GM18868 (cell line): Measurements from ENCODE around the gene ANKRD10.
"Not testable (repeated sequence)": the region's sequence is repeated elsewhere in the genome, so short reads cannot be mapped to it uniquely, and the experiment has no call there.

Experiments
- ATAC-seq: cut with Tn5 transposase; IDR thresholded peaks from one replicate; pipeline ENCODE4 v1.9.1; 2021; ENCODE audit warnings: mild to moderate bottlenecking, moderate library complexity; ENCODE audit not compliant: unreplicated experiment

The ANKRD10 gene

DNA sequence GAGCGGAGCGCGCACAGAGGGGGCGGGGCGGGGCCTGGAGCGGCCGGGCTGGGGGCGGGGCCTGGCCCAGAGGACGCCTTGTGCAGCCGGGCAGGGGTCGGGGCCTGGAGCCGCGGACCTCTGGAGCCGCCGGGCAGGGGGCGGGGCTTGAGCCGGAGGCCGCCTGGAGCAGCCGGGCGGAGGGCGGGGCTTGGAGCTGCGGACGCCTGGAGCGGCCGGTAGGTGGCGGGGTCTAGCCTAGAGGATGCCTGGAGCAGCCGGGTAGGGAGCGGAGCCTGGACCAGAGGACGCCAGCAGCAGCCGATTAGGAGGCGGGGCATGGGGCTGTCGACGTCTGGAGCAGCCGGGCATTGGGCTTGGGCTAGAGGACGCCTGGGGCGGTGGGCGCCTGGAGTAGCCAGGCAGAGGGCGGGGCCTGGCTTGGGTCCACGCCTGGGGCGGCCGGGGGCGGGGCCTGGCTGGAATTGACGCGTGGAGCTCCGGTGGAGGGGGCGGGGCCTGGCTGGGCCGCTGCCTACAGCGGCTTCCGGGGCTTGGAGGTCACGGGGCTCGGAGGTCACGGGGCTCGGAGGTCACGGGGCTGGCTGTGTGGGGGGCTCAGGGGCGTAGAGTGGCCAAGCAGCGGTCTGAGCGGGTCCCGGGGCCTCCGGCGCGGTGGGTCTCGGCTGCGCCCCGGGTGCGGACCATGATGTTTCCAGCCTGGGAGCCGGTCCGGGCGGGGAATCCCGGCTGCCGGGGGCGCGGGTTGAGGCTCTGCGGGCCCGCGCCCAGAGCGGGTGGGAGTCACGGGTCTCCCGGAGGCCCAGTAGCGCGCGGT is at the start of gene ANKRD10:
ANKRD10 (minus strand) TSS at position 13 of the 817 bp plus-strand sequence. CDS start 135 bp downstream, outside the sequence.
- peak; percentile 75 for ATAC-seq

DNA sequence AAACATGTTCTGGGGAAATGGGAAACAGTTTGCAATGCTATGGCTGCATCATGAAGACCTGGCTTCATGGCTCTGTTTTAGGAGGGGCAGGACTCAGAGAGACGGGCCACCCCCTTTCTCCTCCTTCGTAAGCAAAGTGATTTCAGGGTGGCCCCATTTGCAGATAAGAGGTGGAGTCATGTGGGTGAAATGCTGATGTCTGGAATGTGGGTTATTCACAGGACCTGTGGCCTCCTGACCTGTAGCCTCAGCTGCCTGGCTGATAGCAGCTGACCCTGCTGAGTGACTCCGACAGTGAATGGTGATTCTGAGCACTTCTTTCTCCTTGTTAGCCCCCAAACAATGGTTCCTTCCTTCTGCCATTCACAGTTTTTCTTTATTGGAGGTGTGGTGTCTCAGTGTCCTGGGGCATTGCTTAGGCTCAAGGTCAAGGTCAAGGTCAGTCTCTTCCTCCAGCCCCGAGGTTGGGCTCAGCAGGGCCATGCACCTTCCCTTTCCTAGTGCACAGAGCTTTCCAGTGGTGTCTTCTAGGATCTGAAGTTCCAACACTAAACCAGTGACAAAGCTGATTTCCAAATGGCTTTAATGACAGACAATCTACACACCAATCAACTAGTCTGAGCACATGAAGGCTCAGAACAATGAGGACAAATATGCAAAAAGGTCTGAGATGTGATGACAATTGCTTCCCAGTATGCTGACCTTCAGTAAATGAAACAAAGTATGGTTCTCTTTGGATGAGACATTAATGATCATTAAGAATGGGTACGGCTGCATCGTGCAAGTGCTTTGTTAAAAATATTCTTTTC is 49.6 kb upstream of the ANKRD10 start:
- no peak for ATAC-seq

DNA sequence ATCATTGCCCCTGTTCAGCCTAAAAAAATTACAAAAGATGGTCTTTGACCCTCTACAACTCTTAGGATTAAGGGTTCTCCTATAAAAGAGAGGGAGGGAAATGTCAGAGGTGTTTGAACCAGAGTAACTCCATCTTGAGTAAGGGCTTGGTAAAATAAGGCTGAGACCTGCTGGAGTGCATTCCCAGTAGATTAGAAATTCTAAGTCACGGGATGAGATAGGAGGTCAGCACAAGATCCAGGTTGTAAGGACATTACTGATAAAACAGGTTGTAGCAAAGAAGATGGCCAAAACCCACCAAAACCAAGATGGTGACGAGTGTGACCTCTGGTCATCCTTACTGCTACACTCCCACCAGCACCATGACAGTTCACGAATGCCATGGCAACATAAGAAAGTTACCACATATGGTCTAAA is 48.7 kb upstream of the ANKRD10 start:
- ATAC-seq = no peak

DNA sequence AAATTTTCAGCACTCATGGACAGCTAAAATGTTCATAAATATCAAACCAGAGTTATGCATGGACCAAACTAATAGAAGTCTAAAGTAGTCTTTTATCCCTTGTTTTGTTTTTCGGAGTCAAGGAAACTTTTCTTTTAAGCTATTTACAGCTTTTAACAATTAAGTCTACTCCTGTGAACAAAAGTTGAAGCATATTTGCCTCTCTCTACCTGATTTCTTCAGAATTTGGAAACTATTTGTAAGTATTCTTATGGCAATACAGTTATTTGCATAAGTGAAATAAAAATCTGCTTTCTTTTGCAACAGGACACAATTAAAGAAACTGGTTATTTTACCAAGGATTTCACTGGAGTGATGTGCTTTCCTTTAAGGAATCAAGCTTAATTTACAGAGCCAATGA is 47.1 kb upstream of the ANKRD10 start:
- no peak for ATAC-seq

DNA sequence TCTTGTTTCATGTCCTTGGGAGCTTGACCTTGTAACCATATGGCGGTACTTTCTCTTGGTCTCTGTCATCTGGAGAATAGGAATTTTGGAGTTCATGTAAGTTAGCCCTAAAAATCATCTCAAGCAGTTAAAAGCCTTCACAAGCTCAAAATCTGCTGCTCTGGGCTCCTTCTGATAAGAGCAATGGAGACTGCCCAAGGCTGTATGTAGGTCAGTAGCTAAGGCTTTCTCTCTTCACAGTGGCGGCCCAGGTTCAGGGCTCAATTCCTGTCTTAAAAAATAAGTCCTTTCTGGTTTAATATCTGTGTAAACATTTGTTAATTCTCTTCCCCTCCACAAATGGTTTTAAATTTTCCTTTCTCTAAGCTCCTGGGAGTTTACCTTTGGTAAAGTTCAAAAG is 45.3 kb upstream of the ANKRD10 start:
- no peak for ATAC-seq

DNA sequence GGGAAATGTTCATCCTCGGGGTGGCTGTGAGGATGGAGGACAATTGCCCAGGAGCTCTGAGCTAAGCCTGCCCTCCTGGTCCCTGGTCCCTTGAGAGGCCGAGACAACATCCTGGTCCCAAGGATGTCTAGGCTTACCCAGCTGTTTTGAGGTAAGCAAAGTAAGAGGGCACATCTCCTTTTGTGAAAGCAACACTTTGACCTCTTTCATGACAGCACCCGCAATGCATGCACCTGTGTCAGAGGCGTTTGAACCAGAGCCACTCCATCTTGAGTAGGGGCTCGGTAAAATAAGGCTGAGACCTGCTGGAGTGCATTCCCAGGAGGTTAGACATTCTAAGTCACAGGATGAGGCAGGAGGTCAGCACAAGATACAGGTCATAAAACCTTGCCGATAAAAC is 43.1 kb upstream of the ANKRD10 start:
- no peak for ATAC-seq

DNA sequence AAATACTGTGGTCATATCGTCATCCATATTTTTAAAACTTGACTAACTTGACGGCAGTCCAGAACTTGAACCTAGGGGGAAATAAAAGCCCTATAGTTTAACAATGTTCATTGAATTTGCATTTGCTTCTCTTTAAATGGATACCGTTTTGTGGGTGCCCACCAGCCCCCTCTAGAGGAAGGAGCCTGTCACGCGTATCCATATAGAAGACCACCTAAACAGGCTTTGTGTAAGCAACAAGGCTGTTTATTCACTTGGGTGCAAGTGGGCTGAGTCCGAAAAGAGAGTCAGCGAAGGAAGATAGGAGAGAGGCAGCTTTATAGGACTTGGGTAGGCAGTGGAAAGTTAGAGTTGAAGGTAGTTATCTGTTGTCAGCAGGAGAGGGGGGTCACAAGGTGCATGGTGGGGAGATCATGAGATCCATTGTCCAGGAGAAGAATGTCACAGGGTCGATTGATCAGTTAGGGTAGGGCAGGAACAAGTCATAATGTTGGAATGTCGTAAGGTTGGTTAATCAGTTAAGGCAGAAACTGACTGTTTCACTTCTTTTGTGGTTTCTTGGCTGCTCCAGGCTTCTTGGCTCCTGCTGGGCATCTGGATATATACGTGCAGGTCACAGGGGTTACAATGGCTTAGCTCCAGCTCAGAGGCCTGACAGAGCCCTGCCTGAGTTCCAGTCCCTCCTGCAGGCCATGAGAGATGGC is 42.5 kb upstream of the ANKRD10 start:
- no peak for ATAC-seq

DNA sequence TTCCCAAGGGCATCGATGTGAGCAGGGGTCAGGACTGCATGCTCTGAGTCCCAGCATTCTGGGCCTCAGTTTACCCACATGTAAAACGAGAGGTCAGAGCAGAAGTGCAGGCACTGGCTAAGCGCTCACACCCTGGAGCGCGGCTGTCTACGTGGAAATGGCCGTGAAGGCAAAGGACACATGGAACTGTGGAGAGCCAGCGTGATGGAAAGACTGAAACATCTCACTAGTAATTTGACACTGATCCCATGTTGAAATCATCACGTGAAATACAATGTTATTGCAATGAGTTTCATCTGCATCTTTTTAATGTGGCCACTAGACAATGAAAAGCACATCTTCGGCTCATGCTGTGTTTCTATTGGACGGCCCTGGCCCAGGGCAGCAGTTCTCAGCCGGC is 41.3 kb upstream of the ANKRD10 start:
- not testable (repeated sequence) for ATAC-seq

DNA sequence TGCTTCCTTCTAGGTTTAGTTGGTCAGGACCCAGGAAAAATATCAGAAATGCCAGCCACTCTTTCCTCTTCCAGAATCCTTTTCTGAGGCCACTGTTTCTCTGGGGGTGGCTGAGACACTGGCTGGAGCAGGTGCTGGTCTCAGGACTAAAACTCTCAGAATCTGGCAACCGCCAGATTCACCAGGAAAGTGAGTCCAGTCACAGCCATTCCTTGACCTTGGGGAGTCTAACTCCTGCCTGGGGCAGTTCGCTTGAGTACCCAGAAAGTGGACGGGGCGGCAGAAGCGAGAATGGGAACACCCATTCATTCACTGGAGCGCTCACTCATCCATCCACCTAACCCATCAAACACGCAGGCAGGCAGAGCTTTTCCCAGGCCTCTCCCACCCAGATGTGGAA is 40.7 kb upstream of the ANKRD10 start:
- ATAC-seq = not testable (repeated sequence)

DNA sequence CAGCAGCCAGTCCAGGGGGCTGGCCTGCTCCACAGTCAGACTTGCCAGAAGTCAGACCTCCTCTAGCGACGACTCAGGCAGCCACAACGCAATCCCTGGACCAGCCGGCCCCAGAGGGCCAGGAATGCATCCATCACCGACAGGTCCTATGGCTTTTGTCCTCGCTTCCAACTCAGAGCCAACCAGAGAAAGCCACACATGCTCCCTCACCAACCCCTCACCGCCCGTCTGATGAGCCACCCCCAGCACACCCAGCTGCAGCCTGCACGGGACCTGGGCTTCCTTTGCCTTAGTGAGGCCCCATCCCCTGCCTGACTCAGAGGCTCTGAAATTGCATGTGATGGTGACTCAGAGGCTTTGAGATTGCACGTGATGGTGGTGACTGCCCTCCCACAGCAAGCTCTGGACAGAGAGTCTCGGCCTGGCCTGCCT is 40.2 kb upstream of the ANKRD10 start:
- ATAC-seq = peak; percentile 73

DNA sequence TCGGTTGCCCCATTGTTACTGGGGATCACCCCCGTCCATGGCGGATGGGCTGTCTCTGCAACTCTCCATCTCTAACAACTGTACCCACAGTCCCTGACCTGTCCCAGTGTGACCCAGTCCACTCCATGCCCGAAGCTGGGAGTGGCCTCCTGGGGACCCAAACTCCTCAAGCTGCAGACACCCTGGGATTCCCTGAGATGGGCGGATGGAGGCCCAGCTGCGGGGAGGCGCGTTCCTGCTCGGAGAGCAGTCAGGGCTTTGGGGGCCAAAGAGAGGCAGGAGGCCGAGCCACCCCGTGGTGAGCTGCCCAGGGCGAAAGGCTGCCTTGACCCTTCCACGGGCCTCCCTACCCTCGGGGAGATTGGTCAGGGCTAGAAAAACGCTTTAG is 39.7 kb upstream of the ANKRD10 start:
- not testable (repeated sequence) for ATAC-seq

DNA sequence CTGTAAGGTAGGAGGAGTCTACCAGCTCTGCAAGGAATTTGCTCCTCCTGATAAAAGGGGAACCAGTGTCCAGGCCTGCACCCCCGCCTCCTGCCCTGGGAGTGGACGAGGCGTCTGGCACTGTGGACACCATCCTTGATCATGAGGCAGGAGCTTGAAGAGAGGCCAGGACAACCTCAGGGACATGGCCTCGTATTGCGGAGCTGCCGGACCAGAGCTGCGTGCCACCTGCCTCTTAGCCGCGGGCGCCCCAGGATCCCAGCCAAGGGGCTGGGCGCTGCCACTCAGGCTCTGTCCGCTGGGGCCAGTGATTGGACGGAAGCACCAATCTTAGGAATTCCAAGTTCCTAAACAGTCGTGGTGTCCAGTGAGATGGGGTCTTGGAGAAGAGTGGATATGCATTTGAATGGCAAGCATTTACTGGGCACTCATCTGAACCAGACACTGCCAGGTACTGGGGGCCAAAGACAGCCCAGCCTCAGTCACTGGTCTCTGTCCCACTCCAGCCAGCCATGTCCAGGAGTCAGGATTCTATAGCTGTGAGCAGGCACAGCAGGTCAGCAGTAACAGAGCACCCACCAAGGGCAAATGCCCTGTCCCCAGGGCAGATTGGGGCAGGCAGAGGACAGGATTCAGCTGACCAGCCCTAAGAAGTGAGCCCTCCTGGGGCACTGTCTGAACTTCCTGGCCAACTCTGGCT is 39.1 kb upstream of the ANKRD10 start:
- ATAC-seq = no peak

DNA sequence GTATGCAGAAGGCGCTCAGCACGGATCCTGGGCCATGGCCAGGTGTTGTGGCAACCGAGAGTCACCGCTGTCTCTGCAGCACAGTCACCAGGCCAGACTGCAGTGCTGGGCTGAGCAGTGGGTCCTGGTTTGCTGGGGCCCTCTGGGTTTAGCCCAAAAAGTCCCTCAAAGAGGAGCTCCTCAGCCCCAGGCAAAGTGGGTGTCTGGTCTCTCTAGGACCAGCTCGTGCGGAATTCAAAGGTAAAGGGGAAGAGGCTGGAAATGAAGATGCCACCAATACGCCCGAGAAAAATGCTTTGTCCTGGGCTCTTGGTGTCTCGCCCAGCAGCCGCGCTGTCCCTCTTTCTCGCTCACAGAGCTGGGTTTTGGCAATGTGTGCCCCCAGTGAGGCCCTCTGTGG is 38.5 kb upstream of the ANKRD10 start:
- no peak for ATAC-seq

DNA sequence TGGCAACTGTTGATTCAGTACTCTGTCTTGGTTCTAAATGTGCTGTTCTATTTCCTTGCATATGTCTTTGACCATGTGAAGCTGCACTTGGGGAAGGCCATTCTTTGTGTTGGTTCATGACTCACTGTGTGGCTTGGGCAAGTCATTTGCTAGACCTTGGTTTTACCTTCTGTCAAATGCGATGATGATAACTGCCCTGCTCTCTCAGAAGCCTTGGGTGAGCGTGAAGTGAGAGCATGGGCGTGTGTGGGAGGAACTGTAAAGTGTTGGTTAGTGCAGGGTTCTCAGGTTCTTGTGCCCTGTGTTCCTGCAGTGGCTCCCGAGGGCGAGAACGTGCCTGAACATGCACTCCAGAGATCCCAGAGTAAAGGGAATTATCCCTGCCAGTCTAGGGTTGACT is 37.3 kb upstream of the ANKRD10 start:
- ATAC-seq = peak; percentile 72

DNA sequence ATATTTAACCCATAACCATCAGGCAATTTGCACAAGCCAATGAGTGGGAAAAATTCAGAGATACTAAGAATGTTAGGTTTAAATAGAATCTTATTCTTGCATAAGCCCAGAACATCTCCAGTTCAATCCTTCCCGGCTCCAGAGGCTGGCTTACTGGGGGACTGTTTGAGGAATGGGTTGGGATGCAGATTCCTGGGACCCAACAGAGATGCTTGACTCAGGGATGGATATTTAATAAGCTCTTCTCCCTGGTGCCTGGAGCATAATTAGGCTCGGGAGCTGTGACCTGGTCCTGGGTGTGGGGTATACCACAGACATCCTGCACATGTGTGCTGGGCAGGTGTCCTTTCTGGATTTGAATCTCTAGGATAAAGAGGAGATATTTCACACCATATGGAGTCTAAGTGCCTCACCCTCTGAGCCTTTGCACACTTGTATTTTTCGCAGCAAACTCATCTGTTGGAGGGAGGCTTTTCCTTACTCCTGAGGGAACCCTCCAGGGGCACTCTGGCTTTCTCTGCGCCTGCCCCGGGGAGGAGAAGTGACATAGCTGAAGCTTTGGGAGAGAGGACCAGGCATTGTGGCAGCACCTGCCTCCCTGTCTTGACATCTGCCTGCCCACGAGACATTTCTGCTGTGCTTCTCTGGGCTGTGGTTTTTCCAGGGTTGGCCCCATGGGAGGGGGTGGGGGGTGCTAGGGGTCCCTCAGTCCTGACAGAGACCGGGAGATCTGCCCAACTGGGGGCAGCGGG is 36.1 kb upstream of the ANKRD10 start:
- ATAC-seq = no peak

DNA sequence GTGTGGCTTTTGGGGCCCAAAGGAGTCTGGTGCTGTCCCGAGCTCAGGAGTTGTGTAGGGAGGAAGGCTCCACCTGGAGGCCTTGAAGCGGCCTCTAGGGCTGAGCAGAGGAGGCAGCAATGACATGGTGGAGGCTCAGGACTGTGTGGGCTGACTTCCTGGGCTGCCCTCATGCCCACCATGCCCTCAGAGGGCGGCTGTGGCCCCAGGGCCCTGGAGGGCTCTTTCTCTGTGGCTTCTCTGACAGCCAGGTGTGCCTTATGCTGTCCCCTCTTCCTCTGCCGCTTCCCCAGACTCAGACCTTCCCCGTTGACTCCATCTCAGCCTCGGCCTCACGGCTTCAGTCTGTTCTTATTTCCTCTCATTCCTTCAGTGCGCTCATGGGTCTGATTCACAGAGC is 35.5 kb upstream of the ANKRD10 start:
- ATAC-seq = no peak

DNA sequence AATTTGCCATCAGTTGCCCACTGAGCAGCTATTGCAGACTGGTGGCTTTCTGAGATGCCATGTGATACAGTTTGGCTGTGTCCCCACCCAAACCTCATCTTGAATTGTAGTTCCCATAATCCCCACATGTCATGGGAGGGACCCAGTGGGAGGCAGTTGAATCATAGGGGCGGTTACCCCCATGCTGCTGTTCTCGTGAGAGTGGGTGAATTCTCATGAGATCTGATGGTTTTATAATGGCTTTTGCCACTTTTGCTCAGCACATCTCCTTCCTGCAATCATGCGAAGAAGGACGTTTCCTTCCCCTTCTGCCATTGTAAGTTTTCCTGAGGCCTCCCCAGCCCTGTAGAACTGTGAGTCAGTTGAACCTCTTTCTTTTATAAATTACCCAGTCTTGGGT is 34.8 kb upstream of the ANKRD10 start:
- ATAC-seq = no peak

DNA sequence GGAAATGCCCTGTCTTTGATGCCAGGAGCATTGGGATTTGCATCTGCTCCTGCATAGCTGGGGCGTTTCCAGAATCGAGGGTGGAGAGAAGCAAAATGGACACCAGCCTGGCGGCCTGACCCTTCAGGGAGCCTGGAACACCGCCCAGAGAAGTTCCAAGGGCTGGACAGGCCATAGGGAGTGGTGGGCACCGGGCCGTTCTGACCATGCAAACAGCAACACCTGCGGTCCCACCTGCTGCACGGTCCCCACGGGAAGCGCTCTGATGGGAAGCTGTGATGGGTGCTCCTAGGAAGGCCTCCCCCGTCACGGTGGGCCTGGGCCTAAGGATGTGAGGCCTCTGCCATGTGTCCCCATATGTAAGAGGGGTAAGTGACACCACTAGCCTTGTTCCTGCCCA is 34.2 kb upstream of the ANKRD10 start:
- ATAC-seq = no peak

DNA sequence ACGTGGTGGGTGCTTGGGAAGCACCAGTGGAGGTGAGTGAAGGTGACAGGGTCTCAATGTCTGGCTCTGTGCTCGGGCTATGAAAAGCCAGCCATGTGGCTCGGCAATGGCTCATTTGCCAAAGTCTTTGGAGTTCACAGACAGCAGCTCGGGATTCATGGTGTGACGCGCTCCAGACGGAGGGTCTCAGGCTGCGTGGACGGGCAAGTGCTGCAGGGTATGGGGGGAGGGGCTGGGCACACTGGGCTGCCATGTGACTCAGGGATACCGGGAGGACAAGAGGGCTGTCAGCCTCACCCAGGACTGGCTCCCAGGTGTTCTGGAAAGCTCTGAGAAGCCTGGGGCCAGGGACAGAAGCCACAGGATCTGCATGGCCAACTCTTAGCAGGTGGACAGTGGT is 32.5 kb upstream of the ANKRD10 start:
- ATAC-seq = not testable (repeated sequence)

DNA sequence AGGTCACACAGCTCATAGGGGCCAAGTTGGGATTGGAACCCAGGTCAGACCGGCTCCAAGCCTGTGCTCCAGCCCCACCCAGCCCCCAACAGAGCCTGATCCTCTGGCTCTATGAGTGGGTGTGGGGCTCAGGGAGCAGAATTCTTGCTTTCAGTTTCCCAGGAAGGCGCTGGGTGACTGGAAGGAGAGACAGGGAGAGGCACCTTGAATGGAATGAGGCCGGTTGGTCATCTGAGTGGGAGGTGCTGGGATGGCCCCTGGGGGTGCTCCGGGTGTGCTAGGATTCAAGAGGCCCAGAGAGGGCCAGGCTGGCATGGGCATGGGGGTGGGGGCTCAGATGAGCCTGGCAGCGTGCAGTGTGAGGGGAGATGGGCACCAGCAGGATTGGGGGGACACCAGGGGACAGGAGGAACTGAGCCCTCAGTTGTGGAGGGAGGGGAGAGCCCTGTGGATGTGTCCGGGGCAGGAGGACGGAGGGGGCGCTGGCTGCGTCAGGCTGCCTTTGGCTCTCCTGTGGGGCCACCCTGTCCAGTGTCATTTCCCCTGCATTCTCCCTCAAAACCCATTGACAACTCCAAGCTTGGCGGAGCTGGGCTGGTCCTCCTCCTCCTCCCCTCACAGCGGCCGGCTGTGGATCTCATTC is 31.2 kb upstream of the ANKRD10 start:
- no peak for ATAC-seq
